ENCODE data around the gene FST.

GRCh38 chr5:53503562-53504218 lies 23.3 kb downstream of the FST start:
- no peak for TF ChIP-seq ZBTB7A (tag by site-specific recombination; IDR thresholded peaks at IDR 0.05; ENCODE audit: low read depth)
- no peak for TF ChIP-seq ZNF248 (tag by site-specific recombination; IDR thresholded peaks at IDR 0.05)
- TF ChIP-seq ZNF701 (tag by site-specific recombination; IDR thresholded peaks at IDR 0.05), result no peak
